Measurements from ENCODE around the gene PRDM4.

The PRDM4 gene

DNA sequence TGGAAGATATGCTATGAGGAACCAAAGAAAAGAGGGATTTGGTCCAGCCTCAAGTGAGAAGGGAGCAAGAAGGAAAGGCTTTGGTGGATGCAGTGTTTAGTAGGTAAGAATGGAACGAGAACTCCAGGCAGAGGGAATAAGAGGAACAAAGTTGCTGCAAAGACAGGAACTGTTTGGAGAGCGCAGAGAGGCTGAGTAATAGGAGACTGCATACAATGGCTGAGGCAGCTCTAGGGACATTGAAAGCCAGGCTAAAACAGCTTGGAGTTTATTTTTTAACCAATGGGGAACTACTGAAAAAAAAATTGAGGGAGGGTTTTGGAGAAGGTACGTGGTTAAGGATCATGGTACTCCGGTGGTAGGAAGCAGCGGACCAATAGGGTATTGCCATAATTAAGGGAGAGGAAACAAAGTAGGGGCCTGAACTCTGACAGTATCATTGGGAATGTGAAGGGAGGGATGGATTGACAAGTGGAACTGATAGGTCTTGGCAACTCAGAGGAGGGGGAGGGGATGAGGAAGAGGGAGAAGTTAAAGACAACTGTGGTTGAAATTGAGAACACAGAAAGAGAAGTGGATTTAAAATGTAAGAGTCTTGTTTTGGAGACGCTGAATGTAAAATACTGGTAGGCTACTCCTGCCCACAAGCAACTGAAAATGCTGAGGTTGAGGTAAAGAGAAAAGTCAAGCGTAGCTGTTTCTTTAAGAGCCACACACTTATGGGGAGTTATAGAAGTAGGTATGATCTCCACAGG, 18.3 kb upstream of the PRDM4 start:
- no peak overlapping the region for H3K27ac ChIP-seq
- TF ChIP-seq, protein P1, sequence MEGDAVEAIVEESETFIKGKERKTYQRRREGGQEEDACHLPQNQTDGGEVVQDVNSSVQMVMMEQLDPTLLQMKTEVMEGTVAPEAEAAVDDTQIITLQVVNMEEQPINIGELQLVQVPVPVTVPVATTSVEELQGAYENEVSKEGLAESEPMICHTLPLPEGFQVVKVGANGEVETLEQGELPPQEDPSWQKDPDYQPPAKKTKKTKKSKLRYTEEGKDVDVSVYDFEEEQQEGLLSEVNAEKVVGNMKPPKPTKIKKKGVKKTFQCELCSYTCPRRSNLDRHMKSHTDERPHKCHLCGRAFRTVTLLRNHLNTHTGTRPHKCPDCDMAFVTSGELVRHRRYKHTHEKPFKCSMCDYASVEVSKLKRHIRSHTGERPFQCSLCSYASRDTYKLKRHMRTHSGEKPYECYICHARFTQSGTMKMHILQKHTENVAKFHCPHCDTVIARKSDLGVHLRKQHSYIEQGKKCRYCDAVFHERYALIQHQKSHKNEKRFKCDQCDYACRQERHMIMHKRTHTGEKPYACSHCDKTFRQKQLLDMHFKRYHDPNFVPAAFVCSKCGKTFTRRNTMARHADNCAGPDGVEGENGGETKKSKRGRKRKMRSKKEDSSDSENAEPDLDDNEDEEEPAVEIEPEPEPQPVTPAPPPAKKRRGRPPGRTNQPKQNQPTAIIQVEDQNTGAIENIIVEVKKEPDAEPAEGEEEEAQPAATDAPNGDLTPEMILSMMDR (conservative IDR thresholded peaks at IDR 0.05) = no peak

DNA sequence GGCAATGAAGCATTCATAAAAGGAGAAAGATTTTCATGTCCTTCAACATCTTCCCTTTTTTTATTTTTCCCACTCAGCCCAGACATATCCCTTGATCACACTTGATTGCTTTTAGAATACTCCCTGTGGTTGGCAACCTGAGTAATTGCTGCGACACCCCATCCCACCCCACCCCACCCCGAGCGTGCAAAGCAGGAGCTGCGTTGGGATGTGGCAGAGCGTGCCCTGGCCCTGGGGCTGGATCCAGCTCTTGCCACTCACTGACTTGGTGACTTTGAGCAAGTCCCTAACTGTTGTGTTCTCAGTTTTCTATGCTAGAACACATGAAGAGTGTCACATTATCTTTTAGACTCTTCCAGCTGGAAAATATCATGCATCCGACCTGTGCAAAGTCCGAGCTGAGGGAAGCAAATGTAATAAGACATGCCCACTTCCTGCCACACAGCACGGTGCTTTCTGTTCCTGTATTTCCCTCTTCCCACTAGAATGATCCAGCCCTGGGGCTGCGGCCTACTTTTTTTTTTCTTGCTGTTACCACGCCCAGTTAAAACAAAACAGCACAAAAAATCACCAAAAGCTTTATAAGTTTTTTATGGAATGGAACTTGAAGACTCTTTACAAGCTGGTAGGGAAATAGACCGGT, 17.6 kb upstream of the PRDM4 start:
- TF ChIP-seq, protein P1 (conservative IDR thresholded peaks at IDR 0.05) = no peak
- H3K27ac ChIP-seq = no peak overlapping the region

DNA sequence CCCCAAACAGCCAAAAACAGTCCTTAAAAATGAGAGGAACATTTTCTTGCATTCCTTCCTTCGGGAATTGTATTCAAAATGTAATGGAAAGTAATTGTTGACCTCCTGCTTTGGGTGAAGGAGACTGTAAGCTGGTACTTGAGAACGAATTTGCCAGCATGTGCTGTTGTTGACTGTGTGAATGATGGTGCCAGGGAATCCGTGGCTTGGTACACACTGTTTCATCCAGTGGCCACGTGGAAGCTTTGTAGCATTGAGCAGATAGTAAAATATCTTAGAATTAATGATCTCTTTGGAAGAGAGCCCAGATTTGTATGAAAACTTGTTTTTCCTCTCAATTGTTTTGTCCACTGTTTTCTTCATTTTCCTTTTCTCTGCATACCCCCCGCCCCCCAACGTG, 15.2 kb upstream of the PRDM4 start:
- no peak overlapping the region for H3K27ac ChIP-seq
- TF ChIP-seq, protein P1 (conservative IDR thresholded peaks at IDR 0.05) = no peak

DNA sequence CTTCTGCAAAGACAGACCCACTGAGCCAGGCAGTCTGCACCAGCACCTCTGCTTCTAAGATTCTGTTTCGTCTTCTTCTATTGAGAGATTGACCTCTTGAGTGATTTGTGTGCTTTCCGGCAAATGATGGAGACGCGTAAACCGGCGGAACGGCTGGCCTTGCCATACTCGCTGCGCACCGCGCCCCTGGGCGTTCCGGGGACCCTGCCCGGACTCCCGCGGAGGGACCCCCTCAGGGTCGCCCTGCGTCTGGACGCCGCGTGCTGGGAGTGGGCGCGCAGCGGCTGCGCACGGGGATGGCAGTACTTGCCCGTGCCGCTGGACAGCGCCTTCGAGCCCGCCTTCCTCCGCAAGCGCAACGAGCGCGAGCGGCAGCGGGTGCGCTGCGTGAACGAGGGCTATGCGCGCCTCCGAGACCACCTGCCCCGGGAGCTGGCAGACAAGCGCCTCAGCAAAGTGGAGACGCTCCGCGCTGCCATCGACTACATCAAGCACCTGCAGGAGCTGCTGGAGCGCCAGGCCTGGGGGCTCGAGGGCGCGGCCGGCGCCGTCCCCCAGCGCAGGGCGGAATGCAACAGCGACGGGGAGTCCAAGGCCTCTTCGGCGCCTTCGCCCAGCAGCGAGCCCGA, 14.3 kb upstream of the PRDM4 start:
- TF ChIP-seq, protein P1 (conservative IDR thresholded peaks at IDR 0.05) = no peak

DNA sequence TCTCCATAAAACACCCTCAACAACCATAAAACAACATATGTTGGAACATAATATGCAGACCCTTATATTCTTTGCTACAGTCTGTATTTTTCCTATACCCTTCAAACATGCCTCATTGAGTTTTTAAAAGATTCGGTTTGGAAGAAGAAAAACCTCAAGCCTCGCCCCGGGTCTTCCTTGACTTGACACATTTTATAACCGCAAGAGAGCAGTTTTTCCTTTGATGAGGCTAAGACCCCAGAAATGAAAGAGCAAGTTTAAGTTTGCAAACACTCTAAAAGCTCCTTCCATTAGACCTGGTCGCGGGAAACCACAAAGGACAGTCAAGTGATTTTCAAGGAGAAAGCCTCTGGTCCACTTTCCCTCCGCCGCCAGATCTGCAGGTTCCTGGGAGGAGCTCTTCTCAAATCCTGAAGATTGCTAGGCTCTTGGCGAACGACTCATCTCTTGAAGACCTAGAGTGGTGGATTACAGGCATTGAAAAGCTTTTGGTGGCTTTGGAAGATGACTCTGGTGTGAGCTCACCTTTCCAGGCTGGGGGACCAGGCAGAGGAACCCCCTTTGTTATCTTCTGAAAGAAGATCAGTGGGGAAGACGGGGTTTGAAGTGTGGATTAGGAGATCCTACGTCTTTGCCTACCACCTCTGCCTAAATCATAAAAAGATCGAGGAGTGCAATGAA, 13.6 kb upstream of the PRDM4 start, which contains the start of gene ASCL4:
Gene ASCL4, plus strand, starts transcription at position 356 of the 681 bp plus-strand sequence. CDS start 515 bp downstream, outside the sequence.
- H3K27ac ChIP-seq = no peak within 1 kb of the TSS
- TF ChIP-seq, protein P1 (conservative IDR thresholded peaks at IDR 0.05) = no peak

More for the DNA sequence above, 14.3 kb upstream of the PRDM4 start:
- H3K27ac ChIP-seq = no peak overlapping the region

DNA sequence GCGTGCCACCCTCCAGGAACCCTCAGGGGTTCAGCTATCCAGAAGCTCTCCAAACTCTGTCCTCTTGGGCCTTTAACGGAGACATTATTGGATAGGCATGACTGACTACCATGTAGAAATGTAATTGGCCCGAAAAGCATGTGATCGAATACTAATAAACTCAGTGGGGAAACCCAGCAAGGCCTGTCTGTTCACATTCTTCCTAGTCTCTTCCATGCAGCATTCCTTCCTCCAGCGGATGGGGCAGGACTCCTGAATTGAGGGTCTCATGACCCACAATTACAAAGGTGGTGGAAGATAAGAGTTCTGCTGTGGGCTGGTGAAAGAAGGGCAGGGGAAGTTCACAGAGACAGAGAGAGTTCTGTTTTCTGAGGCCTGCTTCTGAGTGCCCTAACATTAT, 6.5 kb upstream of the PRDM4 start:
- TF ChIP-seq, protein P1 (conservative IDR thresholded peaks at IDR 0.05) = no peak
- H3K27ac ChIP-seq = no peak overlapping the region

DNA sequence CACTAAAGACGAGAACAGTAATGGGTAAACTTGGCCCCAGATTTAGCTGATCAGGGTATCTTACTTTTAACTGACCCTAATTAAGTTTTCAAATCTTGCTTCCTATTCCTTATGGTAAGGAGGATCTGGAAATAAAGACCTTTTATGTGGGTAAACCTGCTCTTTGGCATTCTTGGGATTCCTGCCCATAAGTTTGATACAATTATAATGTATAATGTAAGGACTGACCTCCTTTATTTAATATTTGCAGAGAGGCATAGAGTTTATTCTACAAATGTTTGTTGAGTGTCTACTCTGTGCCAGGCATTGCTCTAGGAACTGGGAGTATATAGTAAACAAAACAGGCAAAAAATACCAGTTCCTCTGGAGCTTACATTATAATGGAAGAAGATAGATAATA, 4.4 kb upstream of the PRDM4 start:
- TF ChIP-seq, protein P1 (conservative IDR thresholded peaks at IDR 0.05) = no peak

More for the DNA sequence above, 4.4 kb upstream of the PRDM4 start:
- no peak overlapping the region for H3K27ac ChIP-seq

Measured in VCaP (cell line).